GM21515 (cell line): ENCODE results near the gene PCYOX1L.

Experiments used
- ATAC-seq: cut with Tn5 transposase; IDR thresholded peaks from one replicate; pipeline ENCODE4 v1.9.1; 2021; ENCODE audit not compliant: unreplicated experiment

PCYOX1L gene

GRCh38 chr5:149366169-149366729, 8.4 kb downstream of the PCYOX1L start:
- no peak for ATAC-seq

- no peak for ATAC-seq
Measured at GRCh38 chr5:149367249-149367971, 9.6 kb downstream of the PCYOX1L start.

- ATAC-seq, result no peak
Measured at GRCh38 chr5:149367972-149368645, 10.3 kb downstream of the PCYOX1L start.

- no peak for ATAC-seq
Measured at GRCh38 chr5:149370878-149371277, 13.0 kb downstream of the PCYOX1L start.

- peak; percentile 86 for ATAC-seq
Measured at GRCh38 chr5:149371296-149371962, 13.6 kb downstream of the PCYOX1L start.

GRCh38 chr5:149372076-149372795, 14.4 kb downstream of the PCYOX1L start:
- no peak for ATAC-seq

- ATAC-seq, result no peak
Measured at GRCh38 chr5:149372932-149373331, 15.1 kb downstream of the PCYOX1L start.

GRCh38 chr5:149374303-149374702, 16.5 kb downstream of the PCYOX1L start:
- ATAC-seq, result no peak

- ATAC-seq, result no peak
Measured at GRCh38 chr5:149374801-149375200, 17.0 kb downstream of the PCYOX1L start.

- ATAC-seq, result no peak
Measured at GRCh38 chr5:149375434-149375833, 17.6 kb downstream of the PCYOX1L start.

GRCh38 chr5:149376104-149376503, 18.3 kb downstream of the PCYOX1L start:
- no peak for ATAC-seq

- ATAC-seq, result no peak
Measured at GRCh38 chr5:149376711-149377447, 19.0 kb downstream of the PCYOX1L start.

- ATAC-seq, result no peak
Measured at GRCh38 chr5:149378241-149378820, 20.5 kb downstream of the PCYOX1L start.

GRCh38 chr5:149379177-149379761, 21.4 kb downstream of the PCYOX1L start, which contains the start of gene IL17B:
TSS of gene IL17B (minus strand) at chr5:149379292. CDS start at chr5:149379225, 67 bp downstream.
- ATAC-seq, result no peak

- no peak for ATAC-seq
Measured at GRCh38 chr5:149379818-149380374, 22.1 kb downstream of the PCYOX1L start.

GRCh38 chr5:149380466-149381121, 22.7 kb downstream of the PCYOX1L start:
- ATAC-seq, result no peak

GRCh38 chr5:149381261-149381985, 23.6 kb downstream of the PCYOX1L start:
- ATAC-seq, result peak; percentile 22

GRCh38 chr5:149381986-149382338, 24.1 kb downstream of the PCYOX1L start:
- peak; percentile 85 for ATAC-seq
